Frontal cortex (tissue), 4 donors: Measurements from ENCODE around the gene FMNL3. TPM values are rescaled to one million over a fixed set of nuclear protein-coding genes. Genes with fewer than 3 reads are reported as not detected.

Experiments used
- DNase-seq, 2 donors: peaks; one replicate each; pipeline ENCODE4 v3.0.0; 2012; ENCODE audit warnings: low spot score in 2 of 2
- FAIRE-seq: peaks from 2 replicates; lab custom pipeline; 2012; peaks lifted over from hg19 to GRCh38; lab: Jason Lieb, UNC
- total RNA-seq: library from RNA; depleted of rRNA; stranded (reverse); fragments of >200 nt; gene quantifications from one replicate; pipeline ENCODE4 v1.2.3, GENCODE V29; 2014
- donor health status: control.
- donor health status: control.
- donor health status: control.

FMNL3 gene
- total RNA-seq, 1 donor from 2014 or later: 9.0 TPM

DNA sequence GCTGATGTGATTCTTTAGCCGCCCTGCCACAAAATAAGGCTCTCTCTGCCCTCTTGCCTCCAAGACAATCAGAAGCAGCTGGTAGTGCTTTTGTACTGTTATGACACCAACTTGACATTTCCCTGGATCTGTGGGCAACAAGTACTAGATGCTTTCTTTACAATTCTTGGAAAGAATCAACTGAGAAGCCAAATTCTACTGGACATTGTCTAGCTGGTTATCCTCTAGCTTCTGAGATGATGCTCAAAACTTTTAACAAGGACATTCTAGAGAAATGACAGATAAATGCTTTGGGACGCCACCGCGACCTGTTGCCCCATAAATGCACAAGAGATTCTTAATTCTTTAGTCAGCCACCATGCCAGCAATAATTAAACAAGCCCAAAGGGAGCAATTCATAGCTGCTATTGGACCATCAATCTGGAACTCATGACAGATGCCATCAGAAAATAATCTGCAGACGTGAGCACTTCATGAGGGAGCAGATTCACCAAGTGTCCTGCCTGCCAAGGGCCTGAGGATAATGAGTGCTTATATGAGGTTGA lies 22.8 kb downstream of the FMNL3 start:
- DNase-seq (no peak), FAIRE-seq (no peak)

DNA sequence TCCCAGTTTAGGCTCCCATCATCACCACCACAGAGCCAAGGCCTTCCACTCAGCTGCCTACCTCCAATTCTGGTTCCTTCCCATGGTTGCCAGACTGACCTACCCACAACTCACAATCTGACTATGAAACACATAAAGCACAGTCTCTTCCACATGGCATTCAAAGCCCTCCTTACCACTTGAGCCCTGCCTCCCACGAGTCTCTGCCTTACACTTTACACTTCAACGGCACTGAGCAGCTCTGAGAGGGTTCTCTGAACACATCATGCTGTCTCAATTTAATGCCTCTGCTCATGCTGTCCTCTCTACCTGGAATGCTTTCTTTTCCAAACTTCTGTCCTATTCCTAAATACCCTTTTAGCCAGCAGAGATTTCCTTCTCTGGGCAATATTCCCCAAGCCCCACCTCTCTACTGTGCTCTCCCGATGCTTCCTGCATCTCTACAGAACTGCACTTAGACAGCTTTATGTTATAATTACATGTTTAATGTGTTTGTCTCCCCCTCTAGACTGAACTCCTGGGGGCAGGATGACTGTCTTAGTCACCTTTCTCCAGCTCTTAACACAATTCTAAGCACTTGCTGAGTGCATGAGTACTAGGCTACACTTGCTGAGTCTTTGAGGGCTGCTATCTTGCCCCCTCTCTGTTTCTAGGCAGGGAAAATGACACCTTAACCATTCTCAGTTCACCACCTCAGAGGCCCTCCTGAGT lies 23.5 kb downstream of the FMNL3 start:
- DNase-seq: no peak
- FAIRE-seq: no peak

DNA sequence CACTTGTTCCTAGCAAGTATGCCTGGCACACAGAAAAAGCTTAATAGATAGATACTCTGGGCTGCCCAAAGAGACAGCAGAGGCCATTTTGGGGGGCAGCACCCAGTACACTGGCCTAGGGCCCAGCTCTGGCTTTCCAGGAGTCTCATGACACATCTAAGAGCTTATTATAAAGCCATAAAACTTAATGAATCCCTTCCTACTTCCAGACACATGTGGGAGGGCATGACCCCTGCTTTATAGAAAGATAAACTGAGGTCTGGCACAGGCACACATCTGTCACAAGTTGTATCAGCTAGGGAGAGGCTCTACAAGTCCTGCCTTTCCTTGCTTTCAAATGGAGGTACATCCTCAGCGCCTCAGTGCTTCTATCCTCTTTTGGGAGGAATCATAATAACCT lies 27.1 kb downstream of the FMNL3 start:
- DNase-seq (no peak), FAIRE-seq (no peak)

DNA sequence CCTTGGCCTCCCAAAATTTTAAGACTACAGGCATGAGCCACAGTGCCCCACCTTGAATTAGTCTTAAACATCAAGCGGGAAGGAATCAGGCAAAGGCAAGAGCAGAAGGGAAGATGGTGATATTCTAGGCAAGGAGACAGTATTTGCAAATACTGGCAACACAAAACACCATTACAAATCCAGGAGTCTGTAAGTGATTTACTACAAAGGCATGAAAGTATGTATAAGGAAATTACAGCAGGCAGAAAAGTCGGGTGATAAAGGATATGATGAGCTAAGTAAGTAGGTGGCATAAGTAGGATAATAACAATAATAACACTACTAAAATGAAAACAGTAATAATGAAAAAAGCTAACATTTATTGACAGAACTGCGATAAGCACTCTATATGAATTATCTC lies 28.5 kb downstream of the FMNL3 start:
- FAIRE-seq: no peak
- DNase-seq: no peak

DNA sequence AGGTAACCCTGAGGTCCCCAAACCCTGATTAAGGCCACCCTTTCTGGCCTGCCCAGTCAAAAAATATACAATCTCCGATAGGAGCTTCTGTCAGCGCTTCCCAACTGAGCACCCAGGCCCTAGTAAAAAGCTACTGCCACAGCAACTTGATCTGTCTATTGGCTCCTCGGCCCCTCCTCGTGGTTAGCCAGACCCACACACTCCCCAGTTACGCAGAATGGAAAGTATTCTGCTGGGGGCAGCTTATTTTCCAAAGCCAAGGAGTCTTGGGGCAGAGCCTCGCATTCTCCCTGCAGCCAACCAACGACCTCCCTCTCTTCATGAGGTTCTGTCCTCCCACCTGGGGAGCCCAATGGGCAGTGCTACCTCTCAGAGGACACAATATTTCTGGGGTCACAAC lies 32.1 kb downstream of the FMNL3 start:
- no peak for FAIRE-seq
- DNase-seq: no peak

DNA sequence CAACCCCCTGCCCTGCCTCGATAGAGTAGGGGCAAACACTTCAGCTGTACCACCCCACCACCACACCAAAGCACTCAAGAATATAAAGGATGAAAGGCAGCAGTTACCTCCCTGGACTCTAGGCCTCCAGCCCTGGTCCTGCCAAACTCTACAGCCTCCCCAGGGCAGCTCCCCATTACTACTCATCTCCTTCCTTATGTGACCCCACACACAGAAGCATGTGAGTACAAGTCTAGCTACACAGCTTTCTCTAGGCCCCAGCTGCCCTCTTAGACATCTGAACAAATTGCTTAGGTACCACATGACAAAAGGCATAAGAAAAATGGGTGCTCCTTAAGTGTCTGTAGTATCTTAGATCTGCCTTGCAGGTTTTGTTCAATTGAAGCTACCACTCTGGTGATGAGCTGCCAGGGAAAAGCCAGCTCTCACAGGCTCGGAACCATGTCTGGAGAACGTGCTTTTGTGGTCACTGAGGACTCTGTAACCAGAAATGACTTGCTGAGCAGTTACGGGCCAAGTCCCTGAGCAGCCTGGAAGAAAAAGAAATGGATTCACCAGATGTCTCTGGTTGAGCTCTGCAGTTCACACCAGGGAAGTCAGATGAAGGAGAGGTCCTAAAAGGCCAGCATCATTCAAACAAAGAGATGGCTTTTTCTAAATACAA lies 32.8 kb downstream of the FMNL3 start:
- DNase-seq (no peak), FAIRE-seq (no peak)

DNA sequence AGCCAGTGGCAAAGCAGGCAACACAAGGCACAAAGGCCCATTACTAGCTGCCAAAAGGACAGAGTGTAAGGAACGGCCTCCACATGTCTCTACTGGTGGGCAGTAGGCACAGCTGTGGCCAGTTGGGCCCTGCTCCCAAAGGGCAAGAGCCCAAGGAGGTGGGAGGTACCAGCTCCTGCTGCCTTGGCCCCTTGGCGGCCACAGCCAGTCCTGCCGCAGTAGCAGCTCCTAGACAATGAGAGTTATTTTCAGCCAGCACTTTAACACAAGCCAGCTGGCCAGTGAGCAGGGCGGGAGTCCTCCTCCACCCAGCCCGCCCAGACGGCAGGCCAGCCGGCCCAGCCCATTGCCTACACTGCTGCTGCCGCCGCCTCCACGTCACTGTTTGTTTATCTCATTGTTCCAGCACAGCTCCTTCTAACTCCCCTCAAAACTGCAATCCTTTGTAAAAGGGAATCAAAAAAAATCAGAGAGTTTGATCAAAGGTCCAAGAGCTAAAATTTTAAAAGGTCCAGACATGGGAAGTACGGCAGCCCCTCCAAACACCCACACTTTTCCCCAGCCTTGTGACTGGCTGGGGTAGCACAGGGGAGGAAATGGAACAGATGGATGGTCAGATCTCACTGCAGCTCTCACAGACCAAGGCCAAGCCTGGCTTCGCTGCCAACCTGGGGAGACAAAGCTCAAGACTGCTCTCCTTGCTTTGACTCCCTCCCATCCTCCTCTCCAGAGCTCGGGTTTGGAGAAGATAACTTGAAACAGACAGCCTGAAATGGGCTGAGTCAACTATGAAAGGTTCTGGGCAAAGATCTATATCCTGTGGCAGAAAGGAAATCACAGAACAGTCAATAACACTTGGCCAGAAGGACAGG lies 33.5 kb downstream of the FMNL3 start:
- DNase-seq (peak; percentile 69 to 83), FAIRE-seq (no peak)

DNA sequence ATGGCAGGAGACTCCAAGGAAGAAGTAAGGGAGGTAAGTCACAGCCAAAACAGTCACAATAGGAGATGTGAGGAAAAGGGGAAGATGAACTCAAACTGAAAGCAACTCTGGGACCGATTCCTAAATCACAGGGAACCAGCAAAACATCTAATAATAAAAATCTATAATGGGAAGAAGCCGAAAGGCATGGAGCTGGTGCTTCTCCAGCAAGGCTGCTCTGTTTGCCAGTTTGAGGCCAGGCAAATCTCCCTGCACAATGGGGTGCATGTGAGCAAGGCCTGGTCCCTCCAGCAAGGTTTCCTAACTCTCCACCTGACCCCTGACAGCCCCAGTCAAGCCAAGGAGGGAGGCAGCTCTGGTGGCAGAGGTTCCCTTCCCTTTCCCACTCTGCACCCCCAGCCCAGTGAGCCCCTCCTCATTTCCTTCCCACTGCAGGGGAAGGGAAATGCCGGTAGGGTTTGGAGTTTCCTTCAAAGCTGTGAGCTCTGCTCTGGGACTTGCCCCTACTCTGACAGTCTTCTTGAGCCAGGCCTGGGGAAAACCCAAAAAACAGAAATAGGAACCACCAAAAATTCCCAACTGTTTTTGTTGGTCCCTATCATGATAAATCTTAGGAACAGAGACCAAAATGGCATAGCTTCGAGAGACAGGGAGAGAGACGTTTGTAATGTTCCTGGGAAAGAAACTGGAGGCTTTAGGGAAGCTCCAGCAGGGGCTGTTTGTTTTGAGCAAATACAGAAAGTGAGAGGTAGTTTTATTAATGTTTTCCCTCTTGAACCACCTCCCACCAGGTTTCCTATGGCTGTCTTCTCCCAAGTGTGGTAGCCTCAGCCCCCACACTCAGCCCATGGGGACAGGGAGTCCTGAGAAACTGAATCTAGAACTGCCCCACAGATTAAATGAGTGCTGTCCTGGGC lies 34.6 kb downstream of the FMNL3 start:
- DNase-seq (no peak), FAIRE-seq (no peak)

DNA sequence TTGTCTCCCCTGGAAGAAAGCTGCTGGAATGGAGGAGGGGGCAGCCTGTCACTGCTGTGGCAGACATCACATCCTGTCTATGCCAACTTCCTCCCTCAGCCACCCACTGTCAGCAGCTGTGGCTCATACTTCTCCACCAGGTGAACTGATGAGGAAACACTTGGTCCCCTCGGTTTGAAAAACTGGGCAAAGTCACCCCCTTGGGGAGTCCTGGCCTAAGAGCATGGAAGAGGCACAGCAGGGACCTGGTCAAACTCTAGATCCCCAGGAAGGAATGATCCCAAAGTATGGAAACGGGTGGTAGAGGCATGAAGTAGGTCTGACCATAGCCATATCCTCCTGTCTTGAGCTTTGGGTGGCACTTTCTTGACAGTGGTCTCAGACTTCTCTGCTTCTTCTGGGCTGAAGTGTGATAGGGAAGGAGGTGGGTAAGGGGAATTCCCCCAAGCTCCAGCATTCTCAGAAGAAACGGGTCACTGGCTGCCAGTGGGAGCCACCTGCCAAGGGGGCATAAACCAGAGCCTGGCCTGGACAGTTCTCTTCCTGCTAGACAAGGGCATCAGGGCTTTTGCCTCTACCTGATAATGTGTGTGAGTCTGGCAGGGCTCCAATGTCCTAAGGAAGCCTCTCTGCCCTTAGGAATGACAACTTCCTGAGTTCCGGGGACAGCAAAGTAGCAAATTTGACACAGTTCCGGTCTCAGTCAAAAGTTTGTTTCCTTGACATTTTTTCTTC lies 36.0 kb downstream of the FMNL3 start:
- FAIRE-seq (no peak), DNase-seq (no peak)

DNA sequence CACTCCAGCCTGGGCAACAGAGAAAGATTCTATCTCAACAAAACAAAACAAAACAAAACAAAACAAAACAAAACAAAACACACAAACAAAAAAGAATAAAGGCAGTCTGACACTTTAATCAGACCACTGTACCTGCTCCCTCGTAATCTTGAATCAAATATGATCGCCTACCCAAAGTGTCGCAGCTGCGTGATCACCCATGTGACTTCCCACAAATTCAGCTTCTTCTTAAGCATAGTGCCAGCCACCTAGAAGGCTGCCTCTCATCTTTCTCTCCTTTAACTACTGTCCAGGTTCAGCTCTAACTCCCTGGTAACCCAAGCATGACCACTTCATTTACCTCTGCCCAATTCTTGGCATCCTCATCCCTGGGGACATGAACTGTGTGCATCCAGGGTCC lies 37.4 kb downstream of the FMNL3 start:
- DNase-seq: no peak
- FAIRE-seq: no peak

DNA sequence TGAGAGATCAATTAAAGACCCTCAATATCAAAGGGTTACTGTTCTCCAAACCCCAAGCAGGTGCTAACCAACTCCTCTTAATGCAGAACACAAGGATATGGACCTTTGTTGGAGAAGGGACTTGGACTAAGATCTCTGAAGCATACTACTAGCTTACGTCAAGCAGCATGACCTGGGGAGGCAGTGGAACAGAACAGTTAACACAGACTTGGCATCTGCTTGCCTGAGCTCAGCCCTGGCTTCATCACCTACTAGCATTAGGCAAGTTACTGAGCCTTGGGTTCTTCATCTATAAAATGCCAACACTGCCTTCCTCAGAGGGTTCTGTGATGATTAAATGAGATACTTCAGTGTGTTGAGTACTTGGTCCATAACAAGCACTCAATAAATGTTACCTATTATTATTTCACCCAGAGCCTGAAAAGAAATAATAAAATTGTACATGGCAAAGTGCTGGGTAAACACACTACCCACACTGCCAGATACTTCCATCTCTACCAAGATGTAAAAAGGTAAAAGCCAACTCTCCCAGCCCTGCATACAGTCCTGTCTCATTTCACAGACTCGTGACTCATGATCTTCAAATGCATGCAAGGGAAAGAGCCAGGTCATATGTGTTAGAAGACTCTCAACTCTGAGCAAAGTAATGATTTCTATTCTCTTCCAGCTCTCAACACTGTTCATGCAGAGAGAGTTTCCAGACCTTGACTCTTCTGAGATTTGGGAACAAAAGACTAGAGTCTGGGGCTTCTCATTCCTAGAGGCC lies 39.7 kb downstream of the FMNL3 start:
- DNase-seq (no peak), FAIRE-seq (no peak)

DNA sequence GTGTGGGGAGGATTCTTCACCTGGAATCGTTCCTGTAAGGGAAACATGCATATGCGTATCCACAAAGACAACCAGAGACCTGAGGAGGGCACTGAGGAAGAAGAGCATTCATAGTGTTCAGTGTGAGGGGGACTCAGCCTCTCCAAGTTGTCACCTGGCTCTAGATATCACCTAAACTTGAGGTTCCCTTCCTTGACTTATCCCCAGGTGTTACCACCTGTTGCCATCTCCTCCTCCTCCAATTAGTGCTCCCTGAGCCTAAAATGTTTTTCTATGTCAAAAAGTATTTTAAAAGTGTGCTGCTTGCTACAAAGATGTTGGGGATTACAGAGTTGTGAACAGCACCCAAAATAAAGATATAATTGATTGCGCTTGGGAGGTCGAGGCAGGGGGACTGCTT lies 41.0 kb downstream of the FMNL3 start:
- no peak for FAIRE-seq

DNA sequence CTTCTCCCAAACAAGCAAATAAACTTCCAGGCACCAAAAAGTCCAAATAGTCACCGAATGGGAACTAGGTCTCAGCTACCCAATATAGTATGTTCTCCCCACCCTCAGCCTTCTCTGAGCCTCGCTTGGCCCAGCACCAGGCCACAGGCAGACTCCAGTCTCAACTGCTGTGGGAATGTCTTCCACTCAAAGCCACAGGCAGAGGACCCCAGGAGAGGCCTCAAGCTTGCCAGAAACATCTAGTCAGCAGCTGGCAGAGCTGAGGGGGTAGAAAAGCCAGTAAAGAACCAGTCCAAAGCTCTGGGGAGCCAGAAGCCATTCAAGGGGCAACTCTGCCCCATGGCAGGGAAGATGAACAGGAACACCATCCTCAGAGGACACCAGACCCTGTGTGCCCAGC lies 41.8 kb downstream of the FMNL3 start:
- FAIRE-seq (no peak), DNase-seq (no peak)

More for the DNA sequence above, 41.0 kb downstream of the FMNL3 start:
- no peak for DNase-seq

DNA sequence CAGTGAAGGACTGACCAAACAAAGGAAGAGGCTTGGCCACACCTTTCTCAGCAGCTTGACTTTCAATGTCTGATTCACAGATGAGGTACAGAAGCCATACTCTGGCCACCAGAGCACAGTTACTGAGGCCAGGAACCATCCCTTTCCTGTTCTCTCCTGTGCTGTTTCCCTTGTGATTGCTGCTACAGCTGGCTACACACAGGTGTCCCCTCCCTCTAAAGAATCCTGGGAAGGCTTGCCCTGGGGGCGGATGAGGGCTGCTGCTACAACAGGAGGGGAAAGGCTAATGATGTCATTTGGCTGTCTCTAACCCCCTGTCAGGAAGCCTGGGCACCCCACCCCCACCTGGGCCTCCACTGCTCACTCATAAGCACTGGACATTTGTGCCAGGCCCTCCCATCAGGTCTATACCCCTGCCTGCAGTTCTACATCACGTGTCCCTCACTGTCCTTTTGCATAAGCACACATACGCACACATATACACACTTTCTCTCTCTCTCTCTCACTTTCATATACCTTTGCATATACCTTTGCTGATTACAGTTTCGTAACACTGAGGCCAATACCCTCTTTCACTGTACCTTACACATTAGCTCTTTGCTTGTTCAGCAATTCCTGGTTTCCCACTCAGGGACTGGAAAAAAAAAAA lies 42.5 kb downstream of the FMNL3 start:
- FAIRE-seq (no peak), DNase-seq (no peak)

DNA sequence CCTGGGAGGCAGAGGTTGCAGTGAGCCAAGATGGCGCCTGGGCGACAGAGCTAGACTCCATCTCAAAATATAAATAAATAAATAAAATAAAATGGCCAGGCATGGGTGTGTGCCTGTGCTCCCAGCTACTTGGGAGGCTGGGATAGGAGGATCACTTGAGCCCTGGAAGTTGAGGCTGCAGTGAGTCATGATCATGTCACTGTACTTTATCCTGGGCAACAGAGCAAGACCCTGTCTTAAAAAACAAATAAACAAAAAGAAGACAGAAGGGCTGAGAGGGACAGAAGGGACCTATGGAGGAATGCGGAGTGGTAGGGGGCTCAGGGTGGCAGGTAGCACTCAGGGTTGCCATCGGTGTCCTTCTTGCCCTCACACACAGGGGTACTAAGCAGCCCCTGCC lies 43.0 kb downstream of the FMNL3 start:
- DNase-seq: no peak
- no peak for FAIRE-seq

DNA sequence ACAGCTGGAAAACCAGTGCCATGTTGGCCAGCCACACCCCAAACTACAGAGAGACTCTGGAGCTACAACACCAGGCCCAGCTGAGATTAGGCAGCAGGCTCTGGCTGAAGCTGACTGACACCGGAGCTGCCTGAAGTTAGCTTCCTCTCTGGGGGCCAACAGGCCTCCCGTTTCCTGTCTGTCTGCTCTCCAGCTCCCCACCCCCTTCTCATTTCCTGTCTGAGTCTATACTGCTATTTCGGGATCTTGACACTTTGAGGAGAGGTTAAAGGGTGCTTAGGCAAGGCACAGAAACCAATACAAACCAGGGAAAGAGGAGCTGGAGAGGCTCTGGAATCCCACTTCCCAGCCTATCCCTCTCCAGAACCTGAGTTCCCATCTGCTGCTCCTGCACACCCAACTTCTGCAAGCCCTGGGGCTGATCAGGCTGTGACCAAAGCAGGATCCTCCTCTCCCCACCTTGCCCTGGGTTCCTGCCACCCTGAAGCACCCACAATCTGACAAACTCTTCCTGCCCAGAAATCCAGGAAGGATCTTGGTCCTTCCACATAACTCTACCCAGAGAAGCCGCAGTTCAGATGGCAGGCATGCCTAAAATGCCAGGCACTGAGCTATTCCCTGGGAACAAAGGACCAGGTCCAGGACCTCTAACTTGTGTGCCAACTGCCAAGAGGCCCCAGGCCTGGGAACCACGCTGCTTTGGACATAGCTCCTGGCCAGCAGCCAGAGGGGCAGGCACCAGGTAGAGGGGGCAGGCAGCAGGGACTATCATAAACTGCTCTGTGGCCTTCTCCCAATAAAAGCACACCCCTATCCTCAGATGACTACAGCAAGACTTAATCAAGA lies 44.0 kb downstream of the FMNL3 start:
- DNase-seq (peak in 1 of 2 donors; percentile 48), FAIRE-seq (no peak)

DNA sequence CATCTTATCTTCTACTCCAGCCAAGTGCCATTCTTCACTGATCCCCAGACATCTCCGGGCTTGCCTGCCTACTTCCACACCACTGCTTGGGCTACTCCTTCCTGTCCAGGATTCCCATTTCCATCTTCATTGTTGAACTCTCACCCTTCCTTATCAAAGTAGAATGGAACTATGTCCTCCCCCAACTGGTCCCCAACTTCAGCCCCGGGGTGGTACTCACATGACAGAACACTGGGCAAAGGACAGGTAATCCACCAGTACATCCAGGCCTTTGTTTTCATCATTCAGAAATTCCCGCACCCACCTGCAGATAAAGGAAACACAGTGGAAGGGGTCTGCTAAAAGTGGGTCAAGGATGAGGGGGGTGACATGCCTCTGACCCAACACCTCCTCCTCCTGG lies 45.5 kb downstream of the FMNL3 start:
- DNase-seq: no peak
- FAIRE-seq: no peak
